HG03196 (cell line): Measurements from ENCODE around the gene LRCH3.

ENCODE experiments used
- ATAC-seq: cut with Tn5 transposase; IDR thresholded peaks from one replicate; pipeline ENCODE4 v1.9.1; 2021; ENCODE audit not compliant: unreplicated experiment

LRCH3 gene

GRCh38 chr3:197833930-197834715 is 43.1 kb downstream of the LRCH3 start:
- ATAC-seq, result no peak

GRCh38 chr3:197835509-197835908 is 44.5 kb downstream of the LRCH3 start:
- ATAC-seq, result no peak

- no peak for ATAC-seq
These were observed 45.2 kb downstream of the LRCH3 start for GRCh38 chr3:197836244-197836643.

GRCh38 chr3:197837282-197837681 is 46.2 kb downstream of the LRCH3 start:
- no peak for ATAC-seq

GRCh38 chr3:197841789-197842188 is 50.7 kb downstream of the LRCH3 start:
- ATAC-seq, result no peak

- no peak for ATAC-seq
These were observed 55.4 kb downstream of the LRCH3 start for GRCh38 chr3:197846491-197846890.

GRCh38 chr3:197847866-197848401 is 56.9 kb downstream of the LRCH3 start:
- ATAC-seq, result peak; percentile 80

GRCh38 chr3:197854596-197855343 is 63.7 kb downstream of the LRCH3 start:
- no peak for ATAC-seq

GRCh38 chr3:197855571-197855970 is 64.5 kb downstream of the LRCH3 start:
- no peak for ATAC-seq

- ATAC-seq, result no peak
These were observed 65.3 kb downstream of the LRCH3 start for GRCh38 chr3:197856199-197856816.

GRCh38 chr3:197858133-197858532 is 67.1 kb downstream of the LRCH3 start:
- no peak for ATAC-seq

- ATAC-seq, result no peak
These were observed 67.5 kb downstream of the LRCH3 start for GRCh38 chr3:197858598-197858997.

- ATAC-seq, result no peak
These were observed 75.0 kb downstream of the LRCH3 start for GRCh38 chr3:197866035-197866434.

GRCh38 chr3:197873329-197873728 is 82.3 kb downstream of the LRCH3 start:
- no peak for ATAC-seq

GRCh38 chr3:197874064-197874463 is 83.0 kb downstream of the LRCH3 start:
- ATAC-seq, result no peak

- ATAC-seq, result no peak
These were observed 83.6 kb downstream of the LRCH3 start for GRCh38 chr3:197874653-197875052.

GRCh38 chr3:197877902-197878301 is 86.8 kb downstream of the LRCH3 start:
- ATAC-seq, result no peak

GRCh38 chr3:197878427-197878826 is 87.4 kb downstream of the LRCH3 start:
- ATAC-seq, result no peak

GRCh38 chr3:197880491-197881269 is 89.6 kb downstream of the LRCH3 start:
- no peak for ATAC-seq

- no peak for ATAC-seq
These were observed 90.4 kb downstream of the LRCH3 start for GRCh38 chr3:197881270-197881969.
